GM21786 (cell line): ENCODE measurements around the gene PTPRN2.

Experiments
- ATAC-seq: cut with Tn5 transposase; IDR thresholded peaks from one replicate; pipeline ENCODE4 v1.9.1; 2021; ENCODE audit not compliant: unreplicated experiment

PTPRN2 gene

DNA sequence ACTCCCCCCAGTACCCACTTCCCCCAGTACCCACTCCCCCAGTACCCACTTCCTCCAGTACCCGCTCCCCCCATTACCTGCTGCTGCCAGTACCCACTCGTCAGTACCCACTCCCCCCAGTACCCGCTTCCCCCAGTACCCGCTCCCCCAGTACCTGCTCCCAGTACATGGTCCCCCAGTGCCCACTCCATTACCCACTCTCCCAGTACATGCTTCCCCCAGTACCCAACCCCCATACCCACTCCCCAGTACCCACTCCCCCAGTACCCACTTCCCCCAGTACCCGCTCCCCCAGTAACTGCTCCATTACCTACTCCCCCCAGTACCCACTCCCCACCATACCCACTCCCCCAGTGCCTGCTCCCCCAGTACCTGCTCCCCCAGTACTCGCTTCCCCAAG lies 700.2 kb downstream of the PTPRN2 start:
- ATAC-seq: no peak

DNA sequence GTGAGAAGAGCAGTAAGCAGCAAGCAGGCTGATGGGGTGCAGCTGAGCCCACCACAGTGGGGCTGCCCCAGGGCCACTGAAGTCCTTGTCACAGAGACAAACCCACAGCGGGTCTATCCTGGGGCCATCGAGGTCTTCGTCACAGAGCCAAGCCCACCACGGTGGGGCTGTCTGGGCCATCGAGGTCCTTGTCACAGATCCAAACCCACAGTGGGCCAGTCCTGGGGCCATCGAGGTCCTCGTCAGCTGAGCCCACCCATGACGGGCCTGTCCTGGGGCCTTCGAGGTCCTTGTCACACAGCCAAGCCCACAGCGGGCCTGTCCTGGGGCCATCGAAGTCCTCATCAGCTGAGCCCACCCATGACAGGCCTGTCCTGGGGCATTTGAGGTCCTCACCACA lies 700.9 kb downstream of the PTPRN2 start:
- ATAC-seq: no peak

DNA sequence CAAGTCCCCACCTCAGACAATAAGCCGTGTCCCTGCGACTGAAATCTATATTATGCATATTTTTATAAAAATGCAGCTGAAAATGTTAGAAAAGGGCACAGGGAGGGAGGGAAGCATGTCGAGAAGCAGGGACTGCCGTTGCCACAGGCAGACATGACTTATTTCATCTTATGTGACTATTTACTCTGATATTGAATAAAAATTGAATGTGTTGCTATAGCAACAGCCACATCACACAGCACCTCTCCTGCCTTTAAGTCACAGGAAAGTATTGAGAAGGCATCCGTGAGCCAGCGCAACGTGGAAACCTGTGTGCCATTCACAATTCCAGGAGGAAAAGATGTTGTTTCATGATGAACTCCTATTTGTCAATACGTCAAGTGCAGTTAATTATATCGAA lies 701.4 kb downstream of the PTPRN2 start:
- no peak for ATAC-seq

DNA sequence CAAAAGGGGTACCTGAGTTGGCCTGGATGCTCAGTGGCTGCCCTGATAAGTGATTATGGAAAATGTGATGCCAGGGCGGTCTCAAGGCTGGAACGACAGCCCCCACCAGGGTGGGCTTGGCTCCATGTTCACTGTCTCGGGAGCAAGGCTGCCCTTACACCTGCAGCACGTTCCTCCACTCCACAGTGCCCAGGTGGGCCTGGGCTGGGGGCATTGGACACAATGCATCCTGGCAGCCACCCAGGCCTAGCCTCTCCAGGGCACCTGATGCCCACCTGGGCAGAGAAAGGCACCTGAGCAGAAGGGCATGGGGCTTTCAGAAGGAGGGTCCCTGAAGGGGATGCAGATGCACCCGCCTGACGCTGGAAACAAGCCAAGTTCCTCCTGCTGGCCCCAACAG lies 702.5 kb downstream of the PTPRN2 start:
- no peak for ATAC-seq

DNA sequence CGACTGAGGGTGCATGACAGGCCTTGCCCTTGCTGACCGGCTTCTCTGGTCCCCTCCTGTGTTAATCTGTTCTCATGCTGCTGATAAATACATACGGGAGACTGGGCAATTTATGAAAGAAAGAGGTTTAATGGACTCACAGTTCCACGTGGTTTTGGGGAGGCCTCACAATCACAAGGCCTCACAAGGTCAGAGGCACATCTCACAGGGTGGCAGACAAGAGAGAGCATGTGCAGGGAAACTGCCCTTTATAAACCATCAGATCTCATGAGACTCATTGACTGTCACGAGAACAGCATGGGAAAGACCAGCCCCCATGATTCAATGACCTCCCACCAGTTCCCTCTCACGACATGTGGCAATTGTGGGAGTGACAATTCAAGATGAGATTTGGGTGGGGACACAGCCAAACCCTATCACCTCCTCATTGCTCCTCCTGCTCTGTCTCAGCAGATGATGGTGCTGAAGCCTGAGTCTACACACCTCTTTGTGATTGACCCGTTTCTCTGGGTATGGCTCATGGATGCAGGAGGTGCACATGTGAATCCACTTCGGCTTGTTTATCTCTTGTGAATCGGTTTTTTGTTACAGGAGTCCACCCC lies 703.1 kb downstream of the PTPRN2 start:
- no peak for ATAC-seq

DNA sequence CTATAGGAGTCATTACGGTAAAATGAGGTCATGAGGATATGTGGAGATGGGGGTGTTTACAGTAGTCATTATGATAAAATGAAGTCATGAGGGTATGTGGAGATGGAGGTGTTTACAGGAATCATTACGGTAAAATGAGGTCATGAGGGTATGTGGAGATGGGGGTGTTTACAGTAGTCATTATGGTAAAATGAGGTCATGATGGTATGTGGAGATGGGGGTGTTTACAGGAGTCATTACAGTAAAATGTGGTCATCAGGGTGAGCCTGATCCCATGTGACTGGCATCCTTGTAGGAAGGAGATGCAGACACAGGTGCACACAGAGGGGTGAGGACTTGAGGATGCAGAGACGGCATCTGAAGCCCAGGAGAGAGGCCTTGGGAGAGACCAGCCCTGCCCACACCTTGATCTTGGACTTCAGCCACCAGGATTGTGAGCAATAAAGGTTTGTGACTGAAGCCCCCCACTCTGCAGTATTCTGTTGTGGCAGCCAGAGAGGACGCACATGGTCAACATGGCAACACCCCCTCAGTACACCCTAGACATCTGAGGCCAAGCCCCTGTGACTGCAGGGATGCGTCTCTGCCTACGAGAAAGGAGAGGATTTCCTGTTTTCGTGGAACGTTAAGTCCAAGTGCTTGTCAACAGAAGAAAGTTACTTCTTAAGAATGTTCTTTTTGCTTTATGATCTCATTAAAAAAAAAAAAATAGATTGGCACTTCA lies 706.4 kb downstream of the PTPRN2 start:
- ATAC-seq: no peak

DNA sequence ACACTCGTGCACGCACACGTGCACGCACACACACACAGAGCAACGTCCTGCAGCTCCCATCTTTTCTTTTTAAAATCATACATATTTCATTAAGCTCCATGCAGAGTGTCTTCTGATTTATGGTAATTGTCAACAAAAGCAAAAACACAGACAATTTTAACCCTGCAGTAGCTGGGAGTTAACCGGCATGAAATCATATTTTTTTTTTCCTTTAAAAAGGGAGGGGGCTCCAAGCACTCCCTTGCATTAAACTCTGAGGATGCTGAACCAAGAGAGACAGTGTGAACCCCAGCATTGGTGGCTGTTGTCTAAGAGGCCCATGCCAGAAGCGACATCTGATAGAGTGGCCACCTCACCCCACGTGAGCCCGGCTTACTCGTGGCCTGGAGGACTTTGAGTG lies 708.2 kb downstream of the PTPRN2 start:
- no peak for ATAC-seq

DNA sequence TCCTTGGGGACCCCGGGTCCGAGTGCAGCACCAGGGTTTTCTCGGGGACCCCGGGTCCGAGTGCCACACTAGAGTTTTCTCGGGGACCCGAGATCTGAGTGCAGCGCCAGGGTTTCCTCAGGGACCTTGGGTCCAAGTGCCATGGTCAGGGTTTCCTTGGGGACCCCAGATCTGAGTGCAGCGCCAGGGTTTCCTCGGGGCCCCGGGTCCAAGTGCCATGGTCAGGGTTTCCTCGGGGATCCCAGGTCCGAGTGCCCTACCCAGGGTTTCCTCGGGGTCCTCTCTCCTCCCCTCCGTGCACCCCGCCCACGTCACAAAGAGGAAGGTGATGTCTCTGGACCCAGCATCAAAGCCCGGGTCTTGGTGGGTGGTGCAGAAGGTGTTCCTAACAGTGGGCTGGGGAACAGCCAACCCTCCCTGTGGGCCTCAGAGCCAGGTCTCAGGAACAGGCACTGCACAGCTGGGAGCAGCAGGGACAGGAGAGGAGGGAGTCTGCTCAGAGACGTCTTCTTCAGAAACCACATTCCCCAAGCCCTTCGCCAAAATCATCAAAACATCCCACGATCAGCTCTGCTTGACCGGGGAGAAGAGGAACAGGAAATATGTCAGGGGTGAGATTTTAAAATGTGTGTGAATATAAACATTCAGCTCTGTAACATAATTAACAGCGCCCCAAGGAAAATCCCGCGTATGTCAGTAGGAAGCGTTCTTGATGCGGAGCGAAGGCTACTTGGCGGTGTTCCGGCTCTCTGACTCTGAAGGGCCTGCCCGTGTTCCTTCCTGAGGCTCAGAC lies 710.1 kb downstream of the PTPRN2 start:
- ATAC-seq: no peak

DNA sequence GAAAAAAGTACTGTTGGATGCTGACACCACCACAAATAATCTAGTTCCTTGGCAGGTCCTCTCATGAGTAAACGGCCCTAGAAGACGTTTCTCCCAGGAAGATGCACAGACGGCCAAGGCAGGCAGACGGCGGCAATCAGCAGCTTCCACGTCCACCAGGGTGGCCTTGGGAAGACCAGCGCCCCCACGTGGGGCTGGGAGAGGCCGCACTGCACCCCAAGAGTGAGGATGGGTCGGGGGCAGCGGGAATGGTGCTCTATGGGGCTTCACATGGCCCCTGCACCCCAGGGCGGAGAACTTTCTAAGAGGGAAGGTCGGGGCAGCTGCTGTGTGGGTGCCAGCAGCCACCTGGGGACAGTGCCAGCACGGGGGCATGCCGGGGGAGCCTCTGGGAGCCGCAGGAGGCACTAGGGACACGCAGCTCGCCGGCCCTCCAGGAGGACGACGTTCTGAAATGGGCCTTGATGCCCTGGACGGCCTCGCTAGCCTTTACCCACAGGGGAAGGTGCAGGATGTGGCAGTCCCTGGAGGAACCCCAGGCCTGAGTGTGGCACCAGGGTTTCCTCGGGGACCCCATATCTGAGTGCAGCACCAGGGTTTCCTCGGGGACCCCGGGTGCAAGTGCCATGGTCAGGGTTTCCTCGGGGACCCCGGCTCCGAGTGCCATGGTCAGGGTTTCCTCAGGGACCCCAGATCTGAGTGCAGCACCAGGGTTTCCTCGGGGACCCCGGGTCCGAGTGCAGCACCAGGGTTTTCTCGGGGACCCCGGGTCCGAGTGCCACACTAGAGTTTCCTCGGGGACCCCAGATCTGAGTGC lies 710.9 kb downstream of the PTPRN2 start:
- ATAC-seq: no peak

DNA sequence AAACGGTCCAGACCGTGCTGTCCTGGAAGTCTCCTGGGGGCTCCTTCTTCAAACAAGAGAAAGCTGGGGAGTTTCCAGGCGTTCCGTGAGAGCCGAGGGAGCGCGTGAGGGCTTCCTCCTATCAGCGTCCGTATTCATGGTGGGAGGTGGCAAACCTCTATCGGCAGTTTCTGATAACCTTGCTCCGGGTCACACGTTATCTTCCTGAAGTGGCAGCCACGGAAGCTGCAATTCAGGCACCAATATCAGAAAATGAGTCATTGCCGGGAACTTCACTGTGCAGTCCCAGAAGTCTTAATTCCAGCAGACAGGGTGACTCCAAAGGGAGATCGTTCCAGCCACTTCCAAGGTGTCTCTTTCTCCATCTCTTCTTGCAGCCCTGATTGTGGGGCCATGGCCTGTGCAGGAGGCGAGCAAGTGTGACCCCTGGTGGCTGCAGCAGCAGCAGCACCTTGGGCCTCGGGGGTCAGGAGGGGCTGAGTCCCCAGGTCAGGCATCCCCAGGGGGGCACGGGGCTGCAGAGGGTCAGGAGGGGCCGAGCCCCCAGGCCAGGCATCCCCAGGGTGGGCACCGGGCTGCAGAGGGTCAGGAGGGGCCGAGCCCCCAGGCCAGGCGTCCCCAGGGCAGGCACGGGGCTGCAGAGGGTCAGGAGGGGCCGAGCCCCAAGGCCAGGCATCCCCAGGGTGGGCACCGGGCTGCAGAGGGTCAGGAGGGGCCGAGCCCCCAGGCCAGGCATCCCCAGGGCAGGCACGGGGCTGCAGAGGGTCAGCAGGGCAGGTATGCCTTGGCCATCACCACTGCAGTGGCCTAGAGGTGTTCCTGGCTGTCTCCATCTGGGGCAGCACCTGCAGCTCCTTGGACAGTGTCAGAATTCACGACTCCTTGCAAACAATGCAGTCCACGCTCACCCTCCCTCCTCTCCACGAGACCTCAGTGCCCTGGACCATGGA lies 712.1 kb downstream of the PTPRN2 start:
- no peak for ATAC-seq

DNA sequence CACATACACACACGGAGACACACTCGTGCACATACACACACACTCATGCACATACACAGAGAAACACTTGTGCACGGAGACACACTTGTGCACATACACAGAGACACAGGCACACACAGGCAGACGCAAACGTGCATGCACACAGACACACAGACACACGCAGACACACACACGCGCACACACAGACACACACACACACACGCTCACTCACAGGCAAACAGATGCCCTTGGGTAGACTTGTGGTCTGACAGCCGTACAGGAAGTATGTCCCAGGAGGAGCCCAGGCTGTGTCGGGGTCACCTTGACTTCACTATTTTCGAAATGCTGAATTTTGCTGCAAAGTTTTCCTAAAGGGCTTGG lies 712.8 kb downstream of the PTPRN2 start:
- ATAC-seq: no peak

DNA sequence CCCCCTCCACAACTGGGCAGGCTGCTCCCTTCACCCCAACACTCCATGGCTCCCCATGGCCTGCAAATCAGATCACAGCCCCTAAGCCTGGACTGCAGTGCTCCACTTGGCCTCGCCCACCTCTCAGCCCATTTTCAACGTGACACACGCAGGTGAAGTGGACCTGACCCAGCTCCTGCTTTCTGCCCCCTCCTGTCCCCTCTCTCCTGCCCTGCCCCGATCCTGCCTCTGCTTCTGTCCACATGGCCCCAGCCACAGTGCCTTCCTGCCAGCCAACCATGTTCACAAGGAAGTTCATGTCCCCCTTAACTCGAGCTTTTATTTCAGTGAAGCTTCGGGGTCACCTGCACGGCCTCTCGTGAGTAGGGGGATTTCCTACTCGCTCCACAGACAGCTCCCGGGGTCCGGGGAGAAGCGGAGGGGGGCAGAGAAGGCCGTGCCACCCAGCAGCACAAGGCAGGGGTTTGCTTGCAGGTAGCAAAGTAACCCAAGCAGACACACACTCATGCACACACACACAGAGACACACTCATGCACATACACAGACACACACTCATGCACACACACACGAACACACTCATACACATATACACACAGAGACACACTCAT lies 713.3 kb downstream of the PTPRN2 start:
- ATAC-seq: no peak

DNA sequence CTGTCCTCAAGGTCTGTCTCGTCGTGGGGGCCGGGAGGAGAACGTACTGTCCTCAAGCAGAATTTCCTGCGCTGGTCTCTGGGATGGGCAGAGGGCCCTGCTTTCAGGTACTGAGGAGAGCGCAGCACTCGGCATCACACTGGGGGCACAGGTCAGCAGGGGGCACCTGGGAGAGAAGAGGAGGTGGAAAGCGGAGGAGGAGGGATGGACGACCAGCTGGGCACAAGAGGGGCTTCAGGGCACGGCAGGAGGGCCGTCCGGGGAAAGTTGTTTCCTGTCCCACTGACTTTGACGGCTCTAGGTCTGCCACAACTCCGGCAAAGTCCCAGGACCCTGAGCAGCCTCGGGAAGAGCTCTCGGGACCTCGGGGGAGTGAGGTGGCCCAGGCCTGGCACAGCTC lies 714.0 kb downstream of the PTPRN2 start:
- no peak for ATAC-seq

DNA sequence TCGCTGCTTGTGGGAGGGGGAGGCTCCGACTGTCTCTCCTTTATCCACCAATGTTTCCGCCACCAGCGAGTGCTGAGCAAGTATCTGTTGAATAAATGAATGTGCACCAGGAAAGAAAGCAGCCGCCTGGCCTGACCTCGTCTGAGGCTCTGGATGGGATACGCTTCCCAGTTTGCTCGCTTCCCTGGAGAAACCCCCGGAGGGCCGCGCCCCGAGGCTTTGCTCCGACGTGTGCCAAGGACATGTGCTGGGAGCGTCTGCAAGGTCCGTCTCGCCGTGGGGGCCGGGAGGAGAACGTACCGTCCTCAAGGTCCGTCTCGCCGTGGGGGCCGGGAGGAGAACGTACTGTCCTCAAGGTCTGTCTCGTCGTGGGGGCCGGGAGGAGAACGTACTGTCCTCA lies 714.4 kb downstream of the PTPRN2 start:
- no peak for ATAC-seq

DNA sequence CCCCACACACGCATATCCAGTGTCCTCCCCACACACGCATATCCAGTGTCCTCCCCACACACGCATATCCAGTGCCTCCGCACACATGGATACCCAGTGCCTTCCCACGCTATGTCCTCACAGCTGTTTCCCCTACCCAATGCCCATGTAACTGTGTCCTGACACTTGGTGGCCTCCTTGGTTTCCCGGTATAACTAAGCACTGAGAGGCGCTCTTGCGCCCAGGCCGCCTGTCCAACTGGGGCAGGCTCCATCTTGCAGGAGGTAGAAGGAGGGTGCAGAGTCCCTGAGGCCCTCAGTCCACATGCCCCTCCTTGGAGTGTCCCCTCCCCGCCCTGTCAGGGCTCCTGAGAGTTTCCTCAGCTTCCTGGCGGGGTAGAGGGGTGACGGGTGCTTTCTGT lies 715.2 kb downstream of the PTPRN2 start:
- ATAC-seq: no peak

DNA sequence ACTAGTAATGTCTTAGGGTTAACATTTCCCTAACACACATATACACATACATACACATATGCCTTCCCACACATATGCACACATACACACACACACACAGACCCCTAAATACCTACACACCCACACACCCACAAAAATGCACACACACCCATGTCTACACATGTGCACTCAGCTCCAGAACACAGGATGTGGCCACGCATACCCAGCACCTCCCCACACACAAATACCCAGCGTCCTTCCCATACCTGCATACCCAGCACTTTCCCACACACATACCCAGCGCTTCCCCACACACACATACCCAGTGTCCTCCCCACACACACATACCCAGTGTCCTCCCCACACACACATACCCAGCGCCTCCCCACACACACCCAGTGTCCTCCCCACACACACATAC lies 715.9 kb downstream of the PTPRN2 start:
- no peak for ATAC-seq

DNA sequence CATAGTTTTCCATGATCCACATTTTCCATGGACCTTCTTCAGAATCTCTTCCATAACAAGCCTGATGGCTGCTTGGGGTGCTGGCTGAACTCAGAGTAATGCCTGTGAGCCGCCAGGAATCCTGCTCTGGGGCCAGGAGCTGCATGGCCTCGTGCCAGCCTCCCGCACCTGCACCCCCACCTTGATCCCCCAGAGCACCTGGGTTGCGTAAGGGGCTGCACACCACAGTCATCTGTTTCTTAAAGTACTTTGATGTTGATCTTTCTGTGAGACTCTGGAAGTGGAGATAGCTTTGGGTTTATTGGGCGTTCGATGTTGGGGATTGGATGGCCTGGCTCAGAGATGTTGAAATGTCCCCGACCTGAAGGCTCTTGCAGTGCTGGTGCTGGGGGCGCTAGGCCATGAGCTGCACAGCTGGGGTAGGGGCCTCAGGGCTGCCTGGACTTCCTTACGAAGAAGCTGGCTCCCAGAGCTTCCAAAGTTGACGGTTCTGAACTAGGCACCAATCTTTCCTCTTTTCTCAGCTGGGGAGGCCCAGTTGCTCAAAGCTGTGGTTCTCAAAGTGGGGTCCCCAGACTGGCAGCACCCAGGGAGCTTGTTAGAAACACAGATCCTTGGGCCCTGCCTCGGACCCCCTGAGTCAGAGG lies 716.9 kb downstream of the PTPRN2 start:
- no peak for ATAC-seq

DNA sequence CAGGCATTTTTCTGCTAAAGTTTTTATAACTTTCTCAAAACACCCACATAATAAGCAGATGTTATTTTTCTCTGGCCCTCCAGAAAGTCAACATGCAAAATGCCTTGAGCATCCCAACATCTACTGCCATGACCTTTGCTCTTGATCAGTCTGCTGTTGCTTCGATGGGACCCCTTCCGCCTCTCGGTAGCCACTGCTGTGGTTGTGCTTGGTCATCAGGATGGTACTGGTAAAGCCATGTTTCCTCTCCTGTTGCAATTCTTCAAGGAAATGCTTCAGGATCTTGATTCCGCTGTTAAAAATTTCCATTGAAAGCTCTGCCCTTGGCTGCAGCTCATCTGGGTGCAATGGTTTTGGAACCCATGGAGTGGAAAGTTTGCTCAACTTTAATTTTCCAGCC lies 717.8 kb downstream of the PTPRN2 start:
- no peak for ATAC-seq

DNA sequence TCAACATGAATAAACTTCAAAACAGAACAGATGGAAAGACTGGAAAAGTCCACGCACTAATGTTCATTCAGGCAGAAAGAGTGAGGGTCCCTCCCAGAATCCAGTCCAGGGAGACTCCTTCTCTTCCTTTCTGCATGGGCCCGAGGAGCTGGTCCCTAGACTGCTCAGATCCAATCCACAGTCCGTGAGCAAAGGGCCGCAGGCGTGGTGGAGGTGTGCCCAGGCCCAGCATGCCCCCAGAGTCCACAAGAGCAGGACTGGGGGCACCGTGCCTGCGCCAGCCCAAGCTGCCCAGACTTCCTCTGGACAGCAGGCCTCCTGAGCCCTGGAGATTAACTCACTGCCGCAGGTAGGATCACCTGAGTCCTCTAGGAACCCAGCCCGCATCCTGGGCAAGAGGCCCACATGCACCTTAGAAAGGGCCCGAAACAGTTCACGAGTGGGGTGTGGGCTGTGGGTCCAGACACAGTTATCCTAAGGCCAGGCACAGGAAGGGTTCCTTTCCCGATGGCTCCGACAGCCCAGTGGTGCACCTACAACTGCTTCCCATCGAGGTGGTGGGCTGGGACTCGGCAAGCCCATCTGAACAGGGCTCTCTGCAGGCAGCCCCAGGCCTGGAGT lies 719.8 kb downstream of the PTPRN2 start:
- no peak for ATAC-seq
